Smooth muscle cell (in vitro differentiated cells): ENCODE results near the gene TLK1. TPM values are rescaled to one million over a fixed set of nuclear protein-coding genes. Genes with fewer than 3 reads are reported as not detected.

Experiments
- DNase-seq: peaks from one replicate; lab custom pipeline; 2025; ENCODE audit not compliant: unreplicated experiment; lab: John Stamatoyannopoulos, UW
- H2AFZ ChIP-seq: fragments of 200-600 bp; sonication (generic); 2 replicates; pipeline ENCODE4 v1.6.0; 2016; ENCODE audit warnings: antibody characterized with exemption, low read depth, mild to moderate bottlenecking
- H3F3A ChIP-seq: fragments of 200-600 bp; sonication (generic); 2 replicates; pipeline ENCODE4 v1.6.0; 2017; ENCODE audit warnings: antibody characterized with exemption, low read depth
- H3K27ac ChIP-seq: fragments of 200-600 bp; sonication (generic); 2 replicates; pipeline ENCODE4 v1.5.1; 2016; ENCODE audit warnings: low read depth, mild to moderate bottlenecking
- H3K27me3 ChIP-seq: fragments of 200-600 bp; sonication (generic); 2 replicates; pipeline ENCODE4 v1.6.1; 2016; ENCODE audit warnings: low read depth, mild to moderate bottlenecking
- H3K36me3 ChIP-seq: fragments of 200-600 bp; sonication (generic); 2 replicates; pipeline ENCODE4 v1.5.1; 2016; ENCODE audit warnings: low read depth
- H3K4me1 ChIP-seq: fragments of 200-600 bp; sonication (generic); 2 replicates; pipeline ENCODE4 v1.5.1; 2016; ENCODE audit warnings: low read depth
- H3K4me2 ChIP-seq: fragments of 200-600 bp; sonication (generic); 2 replicates; pipeline ENCODE4 v1.6.0; 2016; ENCODE audit warnings: mild to moderate bottlenecking
- H3K4me3 ChIP-seq: fragments of 200-600 bp; sonication (generic); 2 replicates; pipeline ENCODE4 v1.5.1; 2016; ENCODE audit warnings: mild to moderate bottlenecking
- H3K79me2 ChIP-seq: fragments of 200-600 bp; sonication (generic); 2 replicates; pipeline ENCODE4 v1.6.0; 2016; ENCODE audit warnings: low read depth, mild to moderate bottlenecking
- H3K9ac ChIP-seq: fragments of 200-600 bp; sonication (generic); 2 replicates; pipeline ENCODE4 v1.6.0; 2016; ENCODE audit warnings: low read depth
- H3K9me3 ChIP-seq: fragments of 200-600 bp; sonication (generic); replicated peaks from 2 replicates; pipeline ENCODE4 v1.5.1; 2016; ENCODE audit warnings: low read depth
- H4K20me1 ChIP-seq: fragments of 200-600 bp; sonication (generic); 2 replicates; pipeline ENCODE4 v1.6.0; 2016; ENCODE audit warnings: low read depth
- CTCF ChIP-seq: fragments of 200-600 bp; sonication (generic); IDR thresholded peaks from 2 replicates; pipeline ENCODE4 v1.5.1; 2017; ENCODE audit warnings: borderline replicate concordance, mild to moderate bottlenecking, antibody characterized with exemption; ENCODE audit not compliant: insufficient read depth, poor library complexity, severe bottlenecking
- WGBS: methylation state at CpG from one replicate; pipeline ENCODE4 v1.1.7; 2016; ENCODE audit warnings: low lambda C conversion rate; 5-methylcytosine and 5-hydroxymethylcytosine counted together
- polyA plus RNA-seq: library from polyadenylated mRNA; unstranded; fragments of >200 nt; fragmentation: Nextera tagmentation; extraction: Ambion mirVana; gene quantifications from 2 replicates; pipeline ENCODE4 v1.2.1, GENCODE V29; 2016
- total RNA-seq: library from RNA; depleted of rRNA; stranded (reverse); fragments of >200 nt; gene quantifications from 2 replicates; pipeline ENCODE4 v1.2.3, GENCODE V29; 2014

Gene TLK1
- total and polyA plus RNA-seq, 2 experiments from 2014 or later, result 3.2 to 20.0 TPM

DNA sequence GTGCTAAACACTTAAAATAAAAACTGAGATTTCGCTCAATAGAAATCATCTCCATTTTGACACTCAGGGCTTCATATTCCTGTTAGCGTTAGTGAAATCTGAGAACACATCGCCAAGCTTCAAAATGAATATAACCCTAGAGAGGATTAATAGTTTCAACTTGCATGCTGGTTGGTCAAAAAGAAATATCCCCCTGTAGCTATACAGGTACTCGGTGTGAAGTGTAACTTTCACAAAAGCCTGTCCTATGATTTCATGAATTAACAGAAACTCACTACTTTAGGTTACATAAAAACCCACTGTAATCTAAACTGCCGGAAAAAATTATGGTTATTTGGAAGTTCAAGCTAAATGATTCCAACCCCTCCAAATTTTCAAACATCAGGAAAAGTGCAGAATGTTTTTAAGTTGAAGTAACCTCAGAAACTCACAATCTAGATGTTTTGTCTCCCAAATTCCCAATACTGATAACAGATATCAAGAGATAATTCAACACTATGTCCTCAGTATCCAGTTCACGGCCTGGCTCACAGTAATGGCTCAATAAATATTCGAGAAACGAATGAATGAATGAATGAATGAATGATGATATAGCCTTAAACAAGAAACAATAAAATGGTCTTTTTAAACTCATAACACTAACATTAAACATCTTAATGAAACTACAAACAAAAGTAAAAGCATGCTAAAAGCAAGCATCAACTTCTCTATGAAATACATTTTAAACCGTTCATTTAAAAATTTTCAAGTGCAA, 2.5 kb downstream of the TLK1 start:
- Histone ChIP-seq H3K4me2 (peak overlapping the region; percentile 83), H3K36me3 (no peaks in the 10 kb centered on the region), H2AFZ (no peak overlapping the region), H3K27ac (no peak overlapping the region), H3K4me1 (peaks cover 23% of the 10 kb centered on the region), H3K27me3 (no peaks in the 10 kb centered on the region), H4K20me1 (peaks cover 65% of the 10 kb centered on the region), H3K9me3 (no peaks in the 10 kb centered on the region), H3K79me2 (peaks cover 61% of the 10 kb centered on the region), H3F3A (peaks cover 7% of the 10 kb centered on the region), H3K9ac (no peak overlapping the region), H3K4me3 (peak overlapping the region; percentile 99)
- no peak for DNase-seq
- no peak for TF ChIP-seq CTCF
- WGBS, result 53% methylated on average over 9 of the region's 9 CpGs

DNA sequence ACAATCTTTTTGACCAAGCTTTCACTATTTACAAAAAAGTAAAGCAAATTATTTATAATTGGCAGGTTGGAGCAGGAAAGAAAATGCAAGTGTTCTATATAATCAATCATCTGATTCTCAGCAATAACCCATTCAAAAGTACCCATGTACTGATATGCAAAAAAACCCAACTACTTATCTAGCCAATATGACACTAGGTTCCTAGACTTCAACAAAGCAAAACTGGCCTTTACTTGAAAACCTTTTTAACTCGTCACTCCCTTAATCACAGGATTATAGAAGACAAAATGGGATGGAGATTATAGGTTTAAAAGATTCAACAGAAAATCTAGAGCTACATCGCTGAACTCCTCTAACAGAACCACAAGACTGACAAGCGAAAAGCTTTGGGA, 3.6 kb downstream of the TLK1 start:
- Histone ChIP-seq H3K4me1 (peaks cover 23% of the 10 kb centered on the region), H3K4me3 (no peak overlapping the region), H3K4me2 (no peak overlapping the region), H3K9ac (no peak overlapping the region), H3K9me3 (no peaks in the 10 kb centered on the region), H3K79me2 (peaks cover 72% of the 10 kb centered on the region), H4K20me1 (peaks cover 77% of the 10 kb centered on the region), H3K36me3 (no peaks in the 10 kb centered on the region), H3K27ac (no peak overlapping the region), H2AFZ (no peak overlapping the region), H3F3A (peaks cover 7% of the 10 kb centered on the region), H3K27me3 (no peaks in the 10 kb centered on the region)
- no peak for TF ChIP-seq CTCF
- no peak for DNase-seq
- 77% methylated on average over 3 of the region's 3 CpGs for WGBS

GRCh38 chr2:171154348-171154747, 6.3 kb downstream of the TLK1 start:
- TF ChIP-seq CTCF, result no peak
- Histone ChIP-seq H3K4me2 (no peak overlapping the region), H3K4me3 (no peak overlapping the region), H3K4me1 (peaks cover 17% of the 10 kb centered on the region), H3K9ac (no peak overlapping the region), H3K9me3 (no peaks in the 10 kb centered on the region), H3K27ac (no peak overlapping the region), H2AFZ (no peak overlapping the region), H3F3A (no peaks in the 10 kb centered on the region), H3K79me2 (peaks cover 100% of the 10 kb centered on the region), H3K36me3 (no peaks in the 10 kb centered on the region), H3K27me3 (no peaks in the 10 kb centered on the region), H4K20me1 (peaks cover 97% of the 10 kb centered on the region)
- 6% methylated on average over 1 of the region's 1 CpG for WGBS
- no peak for DNase-seq
